Neural cell (in vitro differentiated cells): Measurements from ENCODE around the gene PLEKHO2. TPM values are rescaled to one million over a fixed set of nuclear protein-coding genes. Genes with fewer than 3 reads are reported as not detected.

Source experiments
- H2AFZ ChIP-seq: fragments of 200-600, 300-800 bp; sonication (generic), shearing (Covaris generic); 2 replicates; pipeline ENCODE4 v1.6.0; 2014; ENCODE audit warnings: low read depth, mild to moderate bottlenecking, antibody characterized with exemption, low read length, moderate library complexity
- H3F3A ChIP-seq: fragments of 200-600 bp; shearing (Covaris generic); 2 replicates; pipeline ENCODE4 v1.6.1; 2016; ENCODE audit warnings: mild to moderate bottlenecking, moderate library complexity, mixed read lengths, antibody characterized with exemption, low read length; ENCODE audit not compliant: insufficient read depth, poor library complexity, severe bottlenecking
- H3K27ac ChIP-seq: fragments of 200-600, 300-800 bp; sonication (generic), shearing (Covaris generic); 2 replicates; pipeline ENCODE4 v1.5.1; 2014; ENCODE audit warnings: mild to moderate bottlenecking, low read length, moderate library complexity
- H3K27me3 ChIP-seq: fragments of 300-800, 200-600 bp; sonication (generic), shearing (Covaris generic); 2 replicates; pipeline ENCODE4 v1.6.0; 2014; ENCODE audit warnings: mild to moderate bottlenecking, low read depth, low read length, moderate library complexity; ENCODE audit not compliant: insufficient read depth
- H3K36me3 ChIP-seq: fragments of 300-800, 200-600 bp; sonication (generic), shearing (Covaris generic); 2 replicates; pipeline ENCODE4 v1.5.1; 2014; ENCODE audit warnings: mild to moderate bottlenecking, antibody characterized with exemption, low read length, moderate library complexity; ENCODE audit not compliant: insufficient read depth
- H3K4me2 ChIP-seq: fragments of 300-800, 200-600 bp; sonication (generic), shearing (Covaris generic); 2 replicates; pipeline ENCODE4 v1.6.0; 2014; ENCODE audit warnings: mild to moderate bottlenecking, low read length
- H3K4me3 ChIP-seq: fragments of 300-800, 200-600 bp; sonication (generic), shearing (Covaris generic); 2 replicates; pipeline ENCODE4 v1.5.1; 2014; ENCODE audit warnings: mild to moderate bottlenecking, low read length, moderate library complexity
- H3K79me2 ChIP-seq: fragments of 200-600 bp; shearing (Covaris generic); replicated peaks from 2 replicates; pipeline ENCODE4 v1.6.0; 2014; ENCODE audit warnings: mild to moderate bottlenecking, low read length, moderate library complexity; ENCODE audit not compliant: insufficient read depth
- H3K9ac ChIP-seq: fragments of 300-800, 200-600 bp; sonication (generic), shearing (Covaris generic); 2 replicates; pipeline ENCODE4 v1.6.1; 2016; ENCODE audit warnings: mild to moderate bottlenecking, low read length, mixed read lengths
- H3K9me2 ChIP-seq: fragments of 200-600 bp; shearing (Covaris generic); 2 replicates; pipeline ENCODE4 v1.6.1; 2016; ENCODE audit warnings: mild to moderate bottlenecking, low read length, mixed read lengths; ENCODE audit not compliant: insufficient read depth
- H3K9me3 ChIP-seq: fragments of 200-600, 300-800 bp; sonication (generic), shearing (Covaris generic); 2 replicates; pipeline ENCODE4 v1.6.1; 2016; ENCODE audit warnings: mild to moderate bottlenecking, mixed run types, low read length, moderate library complexity, mixed read lengths
- H4K20me1 ChIP-seq: fragments of 200-600 bp; shearing (Covaris generic); 2 replicates; pipeline ENCODE4 v1.6.1; 2016; ENCODE audit warnings: mild to moderate bottlenecking, mixed run types; ENCODE audit not compliant: insufficient read depth
- CTCF ChIP-seq: fragments of 450-650 bp; IDR thresholded peaks from 2 replicates; pipeline ENCODE4 v1.5.1; 2014; ENCODE audit warnings: antibody characterized with exemption, mild to moderate bottlenecking, moderate library complexity; ENCODE audit not compliant: poor library complexity, severe bottlenecking
- EP300 ChIP-seq: fragments of 450-650 bp; conservative IDR thresholded peaks from 2 replicates; pipeline ENCODE4 v1.6.1; 2014; ENCODE audit warnings: antibody characterized with exemption, mild to moderate bottlenecking, moderate library complexity; ENCODE audit not compliant: poor library complexity, severe bottlenecking
- EZH2 ChIP-seq: fragments of 200-600, 300-800 bp; shearing (Covaris generic), sonication (generic); IDR thresholded peaks from 2 replicates; pipeline ENCODE4 v1.6.1; 2014; ENCODE audit warnings: antibody characterized with exemption, low read length, borderline replicate concordance, mild to moderate bottlenecking; ENCODE audit not compliant: insufficient read depth, poor library complexity, severe bottlenecking
- MXI1 ChIP-seq: fragments of 450-650 bp; conservative IDR thresholded peaks from 2 replicates; pipeline ENCODE4 v1.6.1; 2014; ENCODE audit warnings: antibody characterized with exemption, mild to moderate bottlenecking; ENCODE audit not compliant: poor library complexity, severe bottlenecking
- POLR2AphosphoS5 ChIP-seq: IDR thresholded peaks from 2 replicates; pipeline ENCODE4 v1.6.1; 2012
- RAD21 ChIP-seq: fragments of 450-650 bp; conservative IDR thresholded peaks from 2 replicates; pipeline ENCODE4 v1.6.1; 2014; ENCODE audit warnings: antibody characterized with exemption, mild to moderate bottlenecking, moderate library complexity
- REST ChIP-seq: IDR thresholded peaks from 2 replicates; pipeline ENCODE4 v1.6.1; 2012; ENCODE audit warnings: borderline replicate concordance
- SMC3 ChIP-seq: fragments of 450-650 bp; conservative IDR thresholded peaks from 2 replicates; pipeline ENCODE4 v1.6.1; 2014; ENCODE audit warnings: antibody characterized with exemption, mild to moderate bottlenecking, moderate library complexity; ENCODE audit not compliant: poor library complexity
- TAF1 ChIP-seq: IDR thresholded peaks from 2 replicates; pipeline ENCODE4 v1.6.1; 2012; ENCODE audit warnings: low read depth
- polyA plus RNA-seq: library from polyadenylated mRNA; depleted of rRNA; stranded (reverse); fragments of >200 nt; gene quantifications from 2 replicates; pipeline ENCODE4 v1.2.3, GENCODE V29; 2014

The PLEKHO2 gene
- polyA plus RNA-seq, 1 donor from 2014 or later = 1.3 TPM

GRCh38 chr15:64845831-64846595 lies 4.3 kb downstream of the PLEKHO2 start:
- Histone ChIP-seq H2AFZ (no peak overlapping the region), H3K79me2 (no peaks in the 10 kb centered on the region), H3K27me3 (no peaks in the 10 kb centered on the region), H3K4me2 (no peak overlapping the region), H3K9me3 (no peaks in the 10 kb centered on the region), H3K9me2 (no peaks in the 10 kb centered on the region), H3K4me3 (no peak overlapping the region), H3K27ac (no peak overlapping the region), H3K9ac (no peak overlapping the region), H4K20me1 (no peaks in the 10 kb centered on the region), H3F3A (no peaks in the 10 kb centered on the region), H3K36me3 (no peaks in the 10 kb centered on the region)
- TF ChIP-seq EZH2 (no peak), POLR2AphosphoS5 (no peak), RAD21 (no peak)

- H3K9me2 ChIP-seq = no peaks in the 10 kb centered on the region
- no peak overlapping the region for H3K9ac ChIP-seq
- TF ChIP-seq RAD21 = no peak
- TF ChIP-seq EZH2 = no peak
- TF ChIP-seq EP300 = no peak
- no peak for TF ChIP-seq REST
- no peak for TF ChIP-seq MXI1
- TF ChIP-seq SMC3 = no peak
- TF ChIP-seq CTCF = no peak
- no peak for TF ChIP-seq TAF1
- TF ChIP-seq POLR2AphosphoS5 = no peak
- H2AFZ ChIP-seq = no peak overlapping the region
- H3K36me3 ChIP-seq = no peaks in the 10 kb centered on the region
- H4K20me1 ChIP-seq = no peaks in the 10 kb centered on the region
- H3K9me3 ChIP-seq = no peaks in the 10 kb centered on the region
- H3K4me3 ChIP-seq = no peak overlapping the region
- no peaks in the 10 kb centered on the region for H3F3A ChIP-seq
- no peaks in the 10 kb centered on the region for H3K27me3 ChIP-seq
- H3K4me2 ChIP-seq = no peak overlapping the region
- H3K79me2 ChIP-seq = no peaks in the 10 kb centered on the region
- H3K27ac ChIP-seq = no peak overlapping the region
Observed at GRCh38 chr15:64847016-64847415, 5.3 kb downstream of the PLEKHO2 start.
